ENCODE results near the gene NPHP4.

DNA sequence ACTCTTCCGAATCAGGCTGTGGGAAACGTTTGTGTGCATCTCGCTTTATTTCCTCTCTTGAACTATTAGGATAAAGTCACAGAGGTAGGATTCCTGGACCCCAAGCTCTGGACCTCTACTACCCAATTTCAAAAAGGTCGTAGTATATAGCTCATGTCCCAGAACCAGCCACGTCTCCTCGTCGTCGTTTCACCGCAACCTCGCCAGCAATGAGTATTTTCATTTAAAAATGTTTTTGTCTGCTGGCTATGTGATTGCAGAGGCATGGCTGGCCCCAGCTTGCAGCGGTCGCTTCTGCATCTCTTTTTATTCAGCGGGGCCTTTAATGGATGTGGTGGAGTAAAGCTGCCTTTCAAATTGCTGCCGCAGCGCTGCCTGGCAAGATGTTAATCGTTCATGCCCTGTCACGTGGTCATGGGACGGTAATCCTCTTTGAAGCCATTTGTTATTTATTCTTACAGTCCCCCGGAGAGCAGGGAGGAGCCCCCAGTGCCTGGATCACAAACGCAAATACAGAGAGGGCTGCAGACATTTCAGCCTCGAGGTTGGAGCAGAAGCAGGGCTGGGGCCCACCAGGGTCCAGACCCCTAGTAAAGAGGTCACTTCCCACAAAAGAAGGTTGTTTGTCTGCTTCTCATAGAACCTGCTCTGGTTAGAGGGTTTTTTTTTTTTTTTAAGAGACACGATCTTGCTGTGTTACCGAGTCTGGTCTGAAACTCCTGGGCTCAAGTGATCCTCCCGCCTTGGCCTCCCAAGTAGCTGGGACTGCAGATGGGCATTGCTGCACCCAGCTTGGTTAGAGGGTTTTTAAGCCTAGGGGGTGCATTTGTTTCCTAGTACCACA, 11.6 kb upstream of the NPHP4 start:
- TF ChIP-seq, protein P1, sequence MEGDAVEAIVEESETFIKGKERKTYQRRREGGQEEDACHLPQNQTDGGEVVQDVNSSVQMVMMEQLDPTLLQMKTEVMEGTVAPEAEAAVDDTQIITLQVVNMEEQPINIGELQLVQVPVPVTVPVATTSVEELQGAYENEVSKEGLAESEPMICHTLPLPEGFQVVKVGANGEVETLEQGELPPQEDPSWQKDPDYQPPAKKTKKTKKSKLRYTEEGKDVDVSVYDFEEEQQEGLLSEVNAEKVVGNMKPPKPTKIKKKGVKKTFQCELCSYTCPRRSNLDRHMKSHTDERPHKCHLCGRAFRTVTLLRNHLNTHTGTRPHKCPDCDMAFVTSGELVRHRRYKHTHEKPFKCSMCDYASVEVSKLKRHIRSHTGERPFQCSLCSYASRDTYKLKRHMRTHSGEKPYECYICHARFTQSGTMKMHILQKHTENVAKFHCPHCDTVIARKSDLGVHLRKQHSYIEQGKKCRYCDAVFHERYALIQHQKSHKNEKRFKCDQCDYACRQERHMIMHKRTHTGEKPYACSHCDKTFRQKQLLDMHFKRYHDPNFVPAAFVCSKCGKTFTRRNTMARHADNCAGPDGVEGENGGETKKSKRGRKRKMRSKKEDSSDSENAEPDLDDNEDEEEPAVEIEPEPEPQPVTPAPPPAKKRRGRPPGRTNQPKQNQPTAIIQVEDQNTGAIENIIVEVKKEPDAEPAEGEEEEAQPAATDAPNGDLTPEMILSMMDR (conservative IDR thresholded peaks at IDR 0.05; ENCODE audit: low read length) = no peak
- TF ChIP-seq EZH2phosphoT487 (IDR thresholded peaks at IDR 0.05; ENCODE audit: borderline replicate concordance, low read depth, low read length) = no peak
